Inflammatory macrophage treated with lipopolysaccharide for 1 hour (primary cell): ENCODE results near the gene PLEKHM2.

ENCODE experiments used
- DNase-seq, 2 donors: peaks; one replicate each; pipeline ENCODE4 v3.0.0-alpha.2; 2020 to 2022

Gene PLEKHM2

GRCh38 chr1:15742339-15742801 lies 58.2 kb downstream of the PLEKHM2 start, which contains the start of gene TMEM82:
Gene TMEM82 (plus strand): TSS chr1:15742499. CDS start chr1:15742560, 61 bp downstream.
- DNase-seq = no peak

GRCh38 chr1:15744122-15744679 lies 60.1 kb downstream of the PLEKHM2 start:
- DNase-seq = no peak

GRCh38 chr1:15747378-15747777 lies 63.3 kb downstream of the PLEKHM2 start:
- no peak for DNase-seq

DNA sequence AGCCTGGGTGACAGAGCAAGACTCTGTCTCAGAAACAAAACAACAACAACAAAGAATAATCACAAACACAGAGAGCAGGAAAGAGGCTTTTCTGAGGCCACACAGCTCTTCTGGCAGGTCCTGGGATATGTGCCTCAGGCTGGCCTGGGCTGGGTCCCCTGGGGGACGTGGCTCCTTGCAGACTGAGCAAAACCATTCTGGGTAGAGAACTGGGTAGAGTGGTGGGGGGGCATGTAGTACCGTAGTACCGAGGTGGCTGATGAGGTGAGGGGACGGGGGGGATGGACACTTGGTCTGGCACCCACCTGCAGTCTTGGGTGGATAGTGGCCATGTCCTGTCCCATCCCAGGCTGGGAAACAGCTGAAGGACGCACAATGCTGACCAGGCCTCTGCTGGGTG lies 64.1 kb downstream of the PLEKHM2 start:
- DNase-seq = no peak

DNA sequence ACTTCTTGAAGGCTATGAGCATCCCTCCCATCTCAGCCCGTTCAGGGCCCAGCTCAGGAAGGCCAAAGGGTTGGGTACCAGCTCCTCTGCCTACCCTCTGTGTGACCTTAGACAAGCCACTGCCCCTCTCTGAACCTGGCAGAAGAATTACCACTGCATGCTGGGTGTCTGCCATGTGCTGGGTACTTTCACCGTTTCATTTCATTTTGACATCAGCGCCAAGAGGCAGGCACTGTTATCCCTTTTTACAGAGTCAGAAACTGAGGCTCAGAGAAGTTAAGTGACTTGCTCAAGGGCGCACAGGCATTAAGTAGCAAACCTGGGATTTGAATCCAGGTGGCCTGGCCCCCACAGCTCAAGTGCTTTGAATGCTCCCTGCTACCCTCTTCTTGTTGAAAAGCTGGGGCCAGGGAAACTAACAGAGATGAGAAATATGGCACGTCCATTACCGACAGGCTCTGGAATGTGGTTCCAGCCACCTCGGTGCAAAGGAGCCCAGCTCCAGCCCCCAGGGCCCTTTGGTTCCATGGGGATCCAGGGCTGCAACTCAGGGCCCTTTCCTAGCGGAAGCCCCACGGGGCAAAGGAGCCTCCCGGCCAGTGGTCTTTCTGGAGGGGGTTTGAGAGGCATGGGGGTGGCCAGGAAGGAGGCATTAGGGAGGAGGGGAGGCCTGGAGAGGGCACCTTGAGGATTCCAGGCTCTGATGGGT lies 64.7 kb downstream of the PLEKHM2 start:
- DNase-seq = no peak

DNA sequence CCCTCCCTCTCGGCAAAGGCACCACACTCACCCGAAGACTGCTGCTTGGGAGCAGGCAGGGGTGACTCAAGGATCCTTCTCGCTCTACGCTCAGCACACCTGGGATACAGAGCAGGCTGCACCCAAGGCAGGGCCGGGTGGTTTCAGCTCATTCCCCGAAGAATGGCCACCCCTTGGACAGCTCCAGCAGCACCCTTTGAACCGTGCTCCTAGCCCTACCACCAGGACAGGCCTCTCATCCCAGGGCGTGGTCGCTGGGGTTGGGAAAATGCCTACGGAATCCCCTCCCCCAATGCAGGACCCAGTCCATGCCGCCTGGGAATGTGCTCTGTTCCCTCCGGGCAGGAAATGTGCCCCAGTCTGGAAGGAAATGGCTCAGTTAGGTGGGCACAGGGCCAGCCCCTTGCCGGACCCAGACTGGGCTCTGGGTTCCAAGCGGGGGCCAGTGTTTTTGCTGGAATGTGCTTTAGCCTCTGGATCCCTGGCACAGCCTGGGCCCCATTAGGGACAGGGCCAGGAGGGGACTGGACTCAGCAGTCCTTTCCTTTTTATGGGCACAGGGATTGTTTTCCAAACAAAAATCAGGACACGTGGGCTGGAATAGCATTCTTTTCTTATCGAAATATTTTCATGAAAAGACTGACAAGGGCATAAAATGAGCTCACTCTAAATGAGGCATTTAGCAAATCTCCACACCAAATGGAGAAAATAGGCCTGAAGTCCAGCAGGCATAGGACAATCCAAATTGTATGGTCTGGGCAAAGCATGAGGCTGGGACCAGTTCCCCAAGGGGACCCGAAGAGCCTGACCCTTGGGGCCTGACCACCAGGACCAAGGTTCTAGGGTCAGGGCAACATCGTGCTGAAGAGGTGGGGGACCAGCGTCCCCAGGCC lies 65.5 kb downstream of the PLEKHM2 start:
- DNase-seq = no peak

DNA sequence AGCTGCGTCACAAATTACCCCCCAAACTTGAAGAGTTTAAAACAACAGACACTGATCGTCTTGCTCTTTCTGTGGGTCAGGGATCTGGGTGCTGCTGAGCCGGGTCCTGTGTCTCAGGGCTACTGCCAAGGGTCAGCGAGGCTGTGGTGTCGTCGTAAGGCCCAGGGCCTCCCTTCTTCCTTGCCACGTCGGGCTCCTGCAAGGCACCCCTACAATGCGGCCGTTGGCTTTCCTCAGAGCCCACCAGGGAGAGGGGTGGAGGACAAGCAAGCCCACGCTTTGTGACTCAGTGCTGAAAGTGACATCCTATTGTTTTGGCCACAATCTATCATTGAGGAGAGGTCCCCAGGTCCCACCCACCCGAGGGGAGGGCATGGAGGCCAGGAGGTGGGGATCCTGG lies 66.8 kb downstream of the PLEKHM2 start:
- DNase-seq = no peak

DNA sequence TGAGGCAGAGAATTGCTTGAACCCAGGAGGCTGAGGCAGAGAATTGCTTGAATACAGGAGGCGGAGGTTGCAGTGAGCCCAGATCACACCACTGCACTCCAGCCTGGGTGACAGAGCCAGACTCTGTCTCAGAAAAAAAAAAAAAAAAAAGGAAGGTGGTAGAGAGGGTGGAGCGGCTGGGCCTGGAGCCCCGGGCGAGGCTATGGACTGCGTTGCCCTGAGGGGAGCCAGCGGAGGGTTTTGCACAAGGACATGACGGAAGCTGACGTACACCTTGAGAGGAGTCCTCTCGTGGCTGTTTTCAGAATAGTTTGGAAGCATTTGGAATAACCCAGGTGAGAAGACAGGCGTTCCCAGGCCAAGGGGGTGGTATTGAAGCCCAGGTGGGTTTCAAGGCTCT lies 67.6 kb downstream of the PLEKHM2 start:
- no peak for DNase-seq

- no peak for DNase-seq
Observed at GRCh38 chr1:15753776-15754175, 69.7 kb downstream of the PLEKHM2 start.

DNA sequence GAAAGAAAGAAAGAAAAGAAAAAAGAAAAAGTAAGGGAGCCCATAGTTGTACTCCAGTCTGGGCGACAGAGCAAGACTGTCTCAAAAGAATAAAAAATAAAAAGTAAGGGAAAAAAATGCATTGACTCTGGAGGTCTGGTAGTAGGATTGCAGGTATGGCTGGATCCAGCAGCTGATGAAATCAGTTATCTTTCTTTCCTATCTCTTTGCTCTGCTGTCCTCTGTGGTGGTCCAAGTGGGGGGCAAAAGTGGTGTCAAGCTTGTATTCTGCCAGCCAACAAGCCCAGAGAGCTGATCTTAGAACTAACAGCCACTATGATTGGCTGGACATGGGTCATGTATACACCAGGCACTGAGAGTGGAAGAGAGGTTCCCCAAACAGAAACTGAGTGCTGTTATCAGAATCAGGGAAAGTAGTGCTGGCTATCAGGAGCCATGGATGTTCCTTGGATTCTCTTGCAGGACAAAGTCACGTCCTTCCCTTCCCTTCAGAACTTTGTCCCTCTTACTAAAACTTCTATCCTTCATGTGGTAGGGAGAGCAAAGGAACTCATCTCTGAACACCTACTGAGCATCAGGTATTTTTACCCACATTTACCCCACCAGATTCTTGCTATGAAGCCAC lies 71.0 kb downstream of the PLEKHM2 start:
- DNase-seq = no peak

GRCh38 chr1:15755646-15756040 lies 71.5 kb downstream of the PLEKHM2 start:
- no peak for DNase-seq

- no peak for DNase-seq
Observed at GRCh38 chr1:15756143-15757015, 72.3 kb downstream of the PLEKHM2 start.

GRCh38 chr1:15757016-15757543 lies 73.0 kb downstream of the PLEKHM2 start:
- DNase-seq = peak in 1 of 2 donors; percentile 11

- DNase-seq = no peak
Observed at GRCh38 chr1:15757575-15758342, 73.6 kb downstream of the PLEKHM2 start.

DNA sequence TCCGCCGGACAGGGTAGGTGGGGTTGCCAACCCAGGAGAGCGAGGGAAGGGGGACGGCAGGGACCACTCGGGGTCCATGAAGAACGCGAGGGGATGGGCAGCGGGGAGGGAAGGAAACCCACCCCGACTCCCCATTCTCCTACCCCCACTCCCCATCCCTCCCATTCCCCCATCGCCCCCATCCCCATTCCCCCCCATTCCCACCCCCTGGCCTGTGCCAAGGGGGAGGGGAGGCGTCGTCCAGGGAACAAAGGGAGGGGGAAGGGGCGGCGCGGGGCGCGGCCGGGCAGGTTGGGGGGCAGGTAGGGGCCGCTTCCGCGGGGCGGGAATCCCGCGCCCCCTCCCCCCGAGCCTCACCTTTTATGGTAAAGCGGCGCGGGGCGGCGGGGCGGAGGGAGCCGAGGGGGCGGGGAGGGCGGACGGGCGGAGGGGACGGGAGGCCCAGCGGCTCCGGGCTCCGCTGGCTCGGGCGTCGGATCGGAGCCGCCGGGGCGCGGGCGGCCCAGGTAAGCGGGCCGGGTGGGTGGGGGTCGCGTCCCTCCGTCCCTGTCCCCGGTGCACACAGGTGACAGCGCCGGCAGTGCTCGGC lies 74.3 kb downstream of the PLEKHM2 start, which contains the start of gene FBLIM1:
FBLIM1 (plus strand) TSS at position 453 of the 589 bp plus-strand sequence. CDS start 6,189 bp downstream, outside the sequence.
- DNase-seq = no peak

- DNase-seq = no peak
Observed at GRCh38 chr1:15758953-15759661, 75.0 kb downstream of the PLEKHM2 start.

DNA sequence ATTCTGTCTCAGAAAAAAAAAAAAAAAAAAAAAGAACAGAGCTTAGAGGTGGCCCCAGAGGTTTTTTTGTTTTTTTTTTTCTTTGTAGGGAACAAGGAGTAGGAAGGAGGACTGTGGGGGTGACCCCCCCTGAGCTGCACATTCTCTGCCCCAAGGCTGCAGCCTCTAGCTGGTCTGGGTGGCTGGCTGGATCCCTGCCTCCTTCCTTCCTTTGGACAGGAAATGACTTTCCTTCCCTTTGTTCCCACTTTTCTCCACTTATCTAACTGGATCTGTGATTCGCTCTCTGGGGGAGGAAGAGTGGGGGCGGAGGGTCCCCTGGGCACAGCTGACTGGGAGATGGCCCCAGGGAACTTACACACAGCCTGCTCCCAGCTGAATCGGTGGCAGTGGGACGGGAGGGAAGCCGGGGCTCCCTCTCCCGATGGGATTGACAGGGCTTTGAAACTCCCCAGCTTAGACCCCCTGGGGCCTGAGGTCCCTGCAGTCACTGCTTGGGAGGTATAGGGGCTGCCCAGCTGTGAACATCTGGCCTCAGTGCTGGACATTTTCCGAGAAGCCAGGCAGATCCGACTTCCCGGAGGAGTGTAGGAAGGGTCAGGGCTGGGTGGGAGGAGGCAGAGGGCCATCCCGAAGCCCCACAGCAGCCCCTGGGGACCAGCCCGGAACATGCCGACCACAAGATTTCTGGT lies 76.5 kb downstream of the PLEKHM2 start:
- no peak for DNase-seq

DNA sequence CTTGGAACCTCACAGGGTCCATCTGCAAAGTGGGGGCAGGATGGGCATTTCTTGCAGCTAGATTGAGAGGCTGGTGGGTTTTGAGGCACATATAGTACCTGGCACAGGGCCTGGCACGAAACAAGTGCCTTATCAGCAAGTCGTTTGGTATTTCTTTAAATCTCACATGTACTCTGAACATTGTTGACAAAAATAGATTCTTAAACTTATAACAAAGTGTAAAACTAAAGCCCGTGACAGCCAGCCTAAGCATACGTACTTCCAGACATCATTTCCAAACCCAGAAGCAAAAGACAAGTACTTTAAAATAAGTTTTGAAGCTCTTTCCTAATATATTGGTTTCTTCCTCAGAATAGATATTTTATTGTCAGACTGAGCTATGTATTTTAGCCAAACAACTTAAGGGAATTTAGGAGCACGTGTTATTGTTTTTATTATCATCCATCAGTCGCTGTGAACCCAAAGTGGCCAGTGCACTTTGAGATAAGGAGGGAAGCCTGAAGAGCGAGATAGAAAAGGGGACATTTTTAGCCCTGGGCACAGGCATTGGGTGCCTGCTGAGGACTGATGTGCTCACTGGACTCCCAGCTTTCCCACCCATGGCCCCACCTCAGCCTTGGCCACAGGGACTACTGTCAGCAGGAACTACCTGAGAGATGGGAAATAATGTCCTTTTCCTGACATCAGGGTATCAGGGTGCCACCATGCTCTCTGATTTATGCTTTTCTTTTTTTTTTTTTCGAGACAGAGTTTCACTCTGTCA lies 77.4 kb downstream of the PLEKHM2 start:
- no peak for DNase-seq
